ENCODE data around the gene LRRC4C. TPM values are rescaled to one million over a fixed set of nuclear protein-coding genes. Genes with fewer than 3 reads are reported as not detected.

LRRC4C gene
- total RNA-seq, 1 donor from 2014 or later = 14.0 TPM

- H3K27me3 Mint-ChIP-seq = no peaks in the 10 kb centered on the region
- no peaks in the 10 kb centered on the region for H3K4me1 Mint-ChIP-seq (ENCODE audit: unreplicated experiment)
- no peak for DNase-seq (ENCODE audit: extremely low spot score, unreplicated experiment)
- H3K9me3 Mint-ChIP-seq = no peaks in the 10 kb centered on the region
- TF ChIP-seq CTCF (conservative IDR thresholded peaks at IDR 0.05) = no peak
- H3K27ac Mint-ChIP-seq = no peak overlapping the region
- no peak overlapping the region for H3K4me3 Mint-ChIP-seq
- no peaks in the 10 kb centered on the region for H3K36me3 Mint-ChIP-seq
Observed at GRCh38 chr11:40228662-40229061, 1230.8 kb downstream of the LRRC4C start.

GRCh38 chr11:40227730-40228129, 1231.7 kb downstream of the LRRC4C start:
- TF ChIP-seq CTCF (conservative IDR thresholded peaks at IDR 0.05) = no peak
- peaks cover 4% of the 10 kb centered on the region for H3K4me1 Mint-ChIP-seq (ENCODE audit: unreplicated experiment)

GRCh38 chr11:40226654-40227053, 1232.8 kb downstream of the LRRC4C start:
- Mint-ChIP-seq H3K9me3 (no peaks in the 10 kb centered on the region), H3K27ac (no peak overlapping the region), H3K36me3 (no peaks in the 10 kb centered on the region), H3K4me1 (ENCODE audit: unreplicated experiment) (peaks cover 7% of the 10 kb centered on the region), H3K27me3 (no peaks in the 10 kb centered on the region), H3K4me3 (no peak overlapping the region)
- TF ChIP-seq CTCF (conservative IDR thresholded peaks at IDR 0.05) = no peak
- no peak for DNase-seq (ENCODE audit: extremely low spot score, unreplicated experiment)

More at GRCh38 chr11:40227730-40228129, 1231.7 kb downstream of the LRRC4C start:
- Mint-ChIP-seq H3K4me3 (no peak overlapping the region), H3K36me3 (no peaks in the 10 kb centered on the region), H3K27ac (no peak overlapping the region), H3K9me3 (no peaks in the 10 kb centered on the region), H3K27me3 (no peaks in the 10 kb centered on the region)
- DNase-seq (ENCODE audit: extremely low spot score, unreplicated experiment) = no peak

GRCh38 chr11:40223596-40224330, 1235.7 kb downstream of the LRRC4C start:
- no peaks in the 10 kb centered on the region for H3K36me3 Mint-ChIP-seq
- no peak for TF ChIP-seq CTCF (conservative IDR thresholded peaks at IDR 0.05)
- H3K27me3 Mint-ChIP-seq = no peaks in the 10 kb centered on the region
- no peak overlapping the region for H3K27ac Mint-ChIP-seq
- no peak overlapping the region for H3K4me3 Mint-ChIP-seq
- no peak for DNase-seq (ENCODE audit: extremely low spot score, unreplicated experiment)
- H3K9me3 Mint-ChIP-seq = no peaks in the 10 kb centered on the region
- peaks cover 11% of the 10 kb centered on the region for H3K4me1 Mint-ChIP-seq (ENCODE audit: unreplicated experiment)

DNA sequence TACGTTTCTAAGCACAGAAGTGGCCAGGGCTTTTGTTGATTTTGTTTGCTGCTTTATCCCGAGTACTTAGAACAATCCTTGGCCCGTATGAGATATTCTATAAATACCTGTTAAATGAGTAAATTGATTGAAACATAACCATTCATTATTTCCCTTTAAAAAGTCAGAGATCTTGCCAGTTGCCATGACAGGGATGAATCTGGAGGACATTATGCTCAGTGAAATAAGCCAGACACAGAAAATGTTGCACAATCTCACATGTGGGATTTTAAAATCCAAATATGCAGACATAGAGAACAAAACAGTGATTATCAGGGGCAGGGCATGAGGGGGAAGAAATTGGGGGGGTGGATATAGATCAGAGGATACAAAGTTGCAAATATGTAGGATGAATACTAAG, 1240.1 kb downstream of the LRRC4C start:
- no peak for TF ChIP-seq CTCF (conservative IDR thresholded peaks at IDR 0.05)
- Mint-ChIP-seq H3K4me1 (ENCODE audit: unreplicated experiment) (peaks cover 33% of the 10 kb centered on the region), H3K27ac (no peak overlapping the region), H3K36me3 (no peaks in the 10 kb centered on the region), H3K9me3 (no peaks in the 10 kb centered on the region), H3K27me3 (no peaks in the 10 kb centered on the region), H3K4me3 (no peak overlapping the region)
- no peak for DNase-seq (ENCODE audit: extremely low spot score, unreplicated experiment)
